Measurements from ENCODE around the gene ADGRL4. TPM values are rescaled to one million over a fixed set of nuclear protein-coding genes. Genes with fewer than 3 reads are reported as not detected.

The ADGRL4 gene
- total RNA-seq, 2 experiments from 2014 or later = not detected

GRCh38 chr1:78856096-78856495 is 150.4 kb downstream of the ADGRL4 start:
- DNase-seq (no peak), ATAC-seq (ENCODE audit: poor library complexity) (no peak)
- no peaks in the 10 kb centered on the region for H3K36me3 Mint-ChIP-seq (ENCODE audit: low read depth)
- no peak overlapping the region for H3K4me3 Mint-ChIP-seq
- H3K27ac ChIP-seq (ENCODE audit: low read depth in 1 of 2, low read length in 2 of 2) = no peak overlapping the region
- no peaks in the 10 kb centered on the region for H3K4me1 ChIP-seq (ENCODE audit: insufficient read depth, low read length)
- intact Hi-C loops (cut with DNase I, micrococcal nuclease) = no loop called here
- POLR2A ChIA-PET = no interaction called here
- TF ChIP-seq, protein P1, sequence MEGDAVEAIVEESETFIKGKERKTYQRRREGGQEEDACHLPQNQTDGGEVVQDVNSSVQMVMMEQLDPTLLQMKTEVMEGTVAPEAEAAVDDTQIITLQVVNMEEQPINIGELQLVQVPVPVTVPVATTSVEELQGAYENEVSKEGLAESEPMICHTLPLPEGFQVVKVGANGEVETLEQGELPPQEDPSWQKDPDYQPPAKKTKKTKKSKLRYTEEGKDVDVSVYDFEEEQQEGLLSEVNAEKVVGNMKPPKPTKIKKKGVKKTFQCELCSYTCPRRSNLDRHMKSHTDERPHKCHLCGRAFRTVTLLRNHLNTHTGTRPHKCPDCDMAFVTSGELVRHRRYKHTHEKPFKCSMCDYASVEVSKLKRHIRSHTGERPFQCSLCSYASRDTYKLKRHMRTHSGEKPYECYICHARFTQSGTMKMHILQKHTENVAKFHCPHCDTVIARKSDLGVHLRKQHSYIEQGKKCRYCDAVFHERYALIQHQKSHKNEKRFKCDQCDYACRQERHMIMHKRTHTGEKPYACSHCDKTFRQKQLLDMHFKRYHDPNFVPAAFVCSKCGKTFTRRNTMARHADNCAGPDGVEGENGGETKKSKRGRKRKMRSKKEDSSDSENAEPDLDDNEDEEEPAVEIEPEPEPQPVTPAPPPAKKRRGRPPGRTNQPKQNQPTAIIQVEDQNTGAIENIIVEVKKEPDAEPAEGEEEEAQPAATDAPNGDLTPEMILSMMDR (IDR thresholded peaks at IDR 0.05) = no peak
- CTCF ChIA-PET = no interaction called here
- H3K27me3 Mint-ChIP-seq = no peaks in the 10 kb centered on the region
- no peaks in the 10 kb centered on the region for H3K27me3 ChIP-seq (ENCODE audit: control insufficient read depth in 1 of 2, insufficient read depth in 2 of 2, low read length in 2 of 2)
- H3K4me3 ChIP-seq (ENCODE audit: low read length) = no peak overlapping the region
- H3K4me1 Mint-ChIP-seq (ENCODE audit: low read depth) = no peaks in the 10 kb centered on the region
- H3K9me3 Mint-ChIP-seq = peaks cover 4% of the 10 kb centered on the region
- no peaks in the 10 kb centered on the region for H3K9me3 ChIP-seq (ENCODE audit: control insufficient read depth in 1 of 2, insufficient read depth in 1 of 2, low read length in 2 of 2)
- H3K27ac Mint-ChIP-seq = no peak overlapping the region
- no peaks in the 10 kb centered on the region for H3K36me3 ChIP-seq (ENCODE audit: insufficient read depth, low read length)

DNA sequence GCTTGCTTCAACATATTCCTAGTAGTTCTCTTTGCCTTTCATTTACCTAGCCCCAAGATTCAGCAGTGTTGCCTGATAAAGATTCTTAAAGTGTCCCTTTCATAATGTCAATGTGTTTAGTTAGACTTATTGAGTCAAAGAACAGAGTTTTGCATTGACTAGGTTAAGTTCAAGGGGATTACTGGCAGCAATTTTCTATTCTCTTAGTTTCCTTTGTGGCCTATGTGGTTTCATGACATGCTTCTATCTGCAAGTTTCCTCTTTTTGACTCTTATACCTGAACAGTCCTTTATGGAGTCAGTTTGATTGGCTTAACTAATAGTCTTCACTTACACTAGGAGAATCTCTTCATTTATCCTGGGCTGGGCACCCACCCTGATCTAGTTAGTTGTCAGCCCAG is 151.3 kb downstream of the ADGRL4 start:
- no peak overlapping the region for H3K27ac ChIP-seq (ENCODE audit: low read depth in 1 of 2, low read length in 2 of 2)
- Mint-ChIP-seq H3K36me3 (ENCODE audit: low read depth) (no peaks in the 10 kb centered on the region), H3K4me3 (no peak overlapping the region), H3K4me1 (ENCODE audit: low read depth) (no peaks in the 10 kb centered on the region), H3K27me3 (no peaks in the 10 kb centered on the region), H3K27ac (no peak overlapping the region), H3K9me3 (peaks cover 4% of the 10 kb centered on the region)
- POLR2A ChIA-PET = no interaction called here
- no peak overlapping the region for H3K4me3 ChIP-seq (ENCODE audit: low read length)
- DNase-seq (no peak), ATAC-seq (ENCODE audit: poor library complexity) (no peak)
- CTCF ChIA-PET = no interaction called here
- H3K36me3 ChIP-seq (ENCODE audit: insufficient read depth, low read length) = no peaks in the 10 kb centered on the region
- H3K4me1 ChIP-seq (ENCODE audit: insufficient read depth, low read length) = no peaks in the 10 kb centered on the region
- no peaks in the 10 kb centered on the region for H3K27me3 ChIP-seq (ENCODE audit: control insufficient read depth in 1 of 2, insufficient read depth in 2 of 2, low read length in 2 of 2)
- intact Hi-C loops (cut with DNase I, micrococcal nuclease) = no loop called here
- TF ChIP-seq, protein P1 (IDR thresholded peaks at IDR 0.05) = no peak
- no peaks in the 10 kb centered on the region for H3K9me3 ChIP-seq (ENCODE audit: control insufficient read depth in 1 of 2, insufficient read depth in 1 of 2, low read length in 2 of 2)

DNA sequence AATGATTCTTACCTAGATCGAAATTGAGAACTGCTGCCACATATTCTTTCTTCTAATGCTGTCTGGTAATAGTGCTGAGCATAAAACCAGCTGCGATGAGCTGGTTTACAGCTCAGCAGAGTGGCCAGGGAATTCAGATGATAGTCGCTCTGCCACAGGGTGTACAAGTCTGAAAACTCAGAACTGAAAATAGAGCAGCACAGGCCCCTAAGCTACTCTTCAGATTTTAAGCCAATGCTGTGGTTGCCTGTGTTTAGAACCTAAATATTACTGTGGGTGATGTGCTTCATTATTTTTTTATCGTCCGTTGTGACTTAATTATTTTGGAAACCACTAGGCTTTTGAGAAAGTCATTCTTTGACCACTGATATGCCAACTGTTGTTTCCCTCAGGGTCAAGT is 152.0 kb downstream of the ADGRL4 start:
- ChIA-PET CTCF (no interaction called here), POLR2A (no interaction called here)

More for the DNA sequence above, 152.0 kb downstream of the ADGRL4 start:
- TF ChIP-seq, protein P1 (IDR thresholded peaks at IDR 0.05) = no peak
- no peaks in the 10 kb centered on the region for H3K27me3 Mint-ChIP-seq
- H3K4me3 ChIP-seq (ENCODE audit: low read length) = no peak overlapping the region
- intact Hi-C loops (cut with DNase I, micrococcal nuclease) = no loop called here
- no peaks in the 10 kb centered on the region for H3K9me3 ChIP-seq (ENCODE audit: control insufficient read depth in 1 of 2, insufficient read depth in 1 of 2, low read length in 2 of 2)
- no peaks in the 10 kb centered on the region for H3K4me1 ChIP-seq (ENCODE audit: insufficient read depth, low read length)
- no peaks in the 10 kb centered on the region for H3K36me3 Mint-ChIP-seq (ENCODE audit: low read depth)
- no peaks in the 10 kb centered on the region for H3K27me3 ChIP-seq (ENCODE audit: control insufficient read depth in 1 of 2, insufficient read depth in 2 of 2, low read length in 2 of 2)
- H3K9me3 Mint-ChIP-seq = peaks cover 4% of the 10 kb centered on the region
- H3K4me3 Mint-ChIP-seq = no peak overlapping the region
- no peak for ATAC-seq (ENCODE audit: poor library complexity)
- H3K27ac ChIP-seq (ENCODE audit: low read depth in 1 of 2, low read length in 2 of 2) = no peak overlapping the region
- H3K36me3 ChIP-seq (ENCODE audit: insufficient read depth, low read length) = no peaks in the 10 kb centered on the region
- no peak for DNase-seq
- no peaks in the 10 kb centered on the region for H3K4me1 Mint-ChIP-seq (ENCODE audit: low read depth)
- no peak overlapping the region for H3K27ac Mint-ChIP-seq
